Lower leg skin (tissue), 4 donors: ENCODE results near the gene OSBPL2. TPM values are rescaled to one million over a fixed set of nuclear protein-coding genes. Genes with fewer than 3 reads are reported as not detected.

Experiments
- DNase-seq, 2 donors: peaks; one replicate each; pipeline ENCODE4 v3.0.0-alpha.2; 2019; ENCODE audit warnings: low spot score in 2 of 2
- H3K4me3 ChIP-seq: fragments of 200-600 bp; sonication (generic); 2 replicates; pipeline ENCODE4 v1.5.1; 2017; ENCODE audit warnings: mild to moderate bottlenecking, low read depth; ENCODE audit not compliant: poor library complexity, severe bottlenecking
- CTCF ChIP-seq, 3 donors: fragments of 450-650 bp; IDR thresholded peaks; one replicate each; pipeline ENCODE4 v1.5.1; 2016; ENCODE audit warnings: antibody characterized with exemption in 3 of 3, mild to moderate bottlenecking in 3 of 3, moderate library complexity in 2 of 3
- POLR2A ChIP-seq, 2 donors: fragments of 450-650 bp; IDR thresholded peaks; one replicate each; pipeline ENCODE4 v1.6.1; 2016 to 2017; ENCODE audit warnings: antibody characterized with exemption in 2 of 2, mild to moderate bottlenecking in 1 of 2, moderate library complexity in 1 of 2
- WGBS, 2 donors: methylation state at CpG; one replicate each; pipeline ENCODE4 v1.1.5; 2018; 5-methylcytosine and 5-hydroxymethylcytosine counted together
- intact Hi-C: fragments of 100-400 bp; cut with DNase I; formaldehyde crosslinking; loops from one replicate; pipeline ENCODE4 v1.15.0; 2023; ENCODE audit warnings: low total_unique reads
- total RNA-seq, 4 donors: library from RNA; depleted of rRNA; stranded (reverse); fragments of >200 nt; gene quantifications; one replicate each; pipeline ENCODE4 v1.1.0, GENCODE V29; 2016

OSBPL2 gene
- total RNA-seq, 4 donors from 2014 or later: 69.7 to 135 (median 86.0) TPM

- WGBS, 2 donors: 74 to 78% methylated on average over 6 of the region's 6 CpGs
- DNase-seq: no peak
- intact Hi-C loops: no loop called here
- TF ChIP-seq POLR2A (IDR thresholded peaks at IDR 0.05) (no peak), CTCF (IDR thresholded peaks at IDR 0.05) (no peak)
- no peak overlapping the region for H3K4me3 ChIP-seq
These were observed 3.9 kb downstream of the OSBPL2 start for GRCh38 chr20:62242176-62242575.

GRCh38 chr20:62243106-62243505, 4.8 kb downstream of the OSBPL2 start:
- TF ChIP-seq CTCF (IDR thresholded peaks at IDR 0.05) (no peak), POLR2A (IDR thresholded peaks at IDR 0.05) (no peak)
- DNase-seq: no peak
- WGBS, 2 donors: 80 to 87% methylated on average over 13 to 21 of the region's 22 CpGs
- intact Hi-C loops: no loop called here
- H3K4me3 ChIP-seq: no peak overlapping the region

GRCh38 chr20:62243906-62244515, 5.7 kb downstream of the OSBPL2 start:
- 82 to 84% methylated on average over 21 of the region's 21 CpGs for WGBS, 2 donors
- TF ChIP-seq POLR2A (IDR thresholded peaks at IDR 0.05) (no peak), CTCF (IDR thresholded peaks at IDR 0.05) (no peak)
- DNase-seq: no peak
- no peak overlapping the region for H3K4me3 ChIP-seq
- intact Hi-C loops: no loop called here

GRCh38 chr20:62244644-62245108, 6.4 kb downstream of the OSBPL2 start:
- no peak overlapping the region for H3K4me3 ChIP-seq
- TF ChIP-seq POLR2A (IDR thresholded peaks at IDR 0.05): no peak
- no peak for TF ChIP-seq CTCF (IDR thresholded peaks at IDR 0.05)
- DNase-seq: no peak
- 76 to 79% methylated on average over 17 of the region's 17 CpGs for WGBS, 2 donors
- intact Hi-C loops: no loop called here

- DNase-seq: no peak
- H3K4me3 ChIP-seq: no peak overlapping the region
- intact Hi-C loops: no loop called here
- TF ChIP-seq CTCF (IDR thresholded peaks at IDR 0.05) (no peak), POLR2A (IDR thresholded peaks at IDR 0.05) (no peak)
- WGBS, 2 donors: 84% methylated on average over 17 to 19 of the region's 19 CpGs
These were observed 7.6 kb downstream of the OSBPL2 start for GRCh38 chr20:62245911-62246280.

GRCh38 chr20:62246431-62246830, 8.1 kb downstream of the OSBPL2 start:
- intact Hi-C loops: no loop called here
- DNase-seq: no peak
- no peak overlapping the region for H3K4me3 ChIP-seq
- 78 to 84% methylated on average over 8 of the region's 8 CpGs for WGBS, 2 donors
- TF ChIP-seq POLR2A (IDR thresholded peaks at IDR 0.05): no peak
- TF ChIP-seq CTCF (IDR thresholded peaks at IDR 0.05): no peak
